Esophagus squamous epithelium (tissue), 4 donors: Measurements from ENCODE around the gene DCUN1D2.

ENCODE experiments used
- POLR2A ChIP-seq, 4 donors: fragments of 450-650 bp; IDR thresholded peaks; one replicate each; pipeline ENCODE4 v1.6.1; 2017; ENCODE audit warnings: antibody characterized with exemption in 4 of 4, mild to moderate bottlenecking in 4 of 4, moderate library complexity in 3 of 4
- TF ChIP-seq, protein P1 (sequence below), 6 experiments: fragments of 450-650 bp in 4 of 6; fragments of 200-600 bp in 2 of 6; sonication (generic) in 2 of 6; IDR thresholded peaks; one replicate each; pipeline ENCODE4 v1.5.1; 2016 to 2019; ENCODE audit warnings: antibody characterized with exemption in 6 of 6, mild to moderate bottlenecking in 4 of 6, moderate library complexity in 4 of 6

DNA sequence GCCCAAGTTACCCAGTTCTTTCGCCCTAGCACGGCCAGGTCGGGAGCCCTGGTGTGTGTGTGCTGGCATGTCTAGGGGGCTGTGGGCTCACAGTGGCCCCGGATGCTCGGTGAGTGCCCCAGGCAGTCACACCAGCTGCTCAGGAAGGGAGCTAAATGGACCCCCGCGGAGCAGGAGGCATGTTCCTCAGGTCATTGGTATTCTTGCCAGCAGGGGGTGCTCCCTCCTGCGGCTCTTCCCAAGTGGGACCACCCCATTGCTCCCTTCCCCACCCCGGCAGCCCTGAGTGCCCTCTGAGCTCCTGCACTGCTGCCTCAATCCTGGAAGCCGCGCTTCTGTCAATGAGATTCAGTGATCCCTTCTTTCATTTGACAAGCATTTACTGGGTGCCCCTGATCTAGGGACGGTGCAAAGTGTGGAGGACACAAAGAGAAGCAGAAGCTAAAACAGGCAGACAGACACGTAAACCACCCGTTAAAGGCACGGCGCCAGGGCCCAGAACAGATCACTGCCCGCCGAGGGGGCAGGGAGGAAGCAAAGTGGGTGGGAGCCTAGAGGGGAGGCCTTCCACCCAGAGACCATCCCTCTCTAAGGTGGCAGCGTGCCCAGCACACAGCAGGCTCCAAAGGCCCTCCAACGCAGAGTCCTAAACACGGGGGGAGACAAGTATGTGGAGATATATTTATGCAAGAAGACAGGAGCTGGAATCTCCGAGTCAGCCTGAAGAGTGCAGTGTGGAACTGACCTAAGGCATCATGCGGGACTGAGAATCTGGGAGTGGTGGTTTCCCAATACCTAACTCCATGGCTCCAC, 32.1 kb downstream of the DCUN1D2 start:
- TF ChIP-seq, protein P1, sequence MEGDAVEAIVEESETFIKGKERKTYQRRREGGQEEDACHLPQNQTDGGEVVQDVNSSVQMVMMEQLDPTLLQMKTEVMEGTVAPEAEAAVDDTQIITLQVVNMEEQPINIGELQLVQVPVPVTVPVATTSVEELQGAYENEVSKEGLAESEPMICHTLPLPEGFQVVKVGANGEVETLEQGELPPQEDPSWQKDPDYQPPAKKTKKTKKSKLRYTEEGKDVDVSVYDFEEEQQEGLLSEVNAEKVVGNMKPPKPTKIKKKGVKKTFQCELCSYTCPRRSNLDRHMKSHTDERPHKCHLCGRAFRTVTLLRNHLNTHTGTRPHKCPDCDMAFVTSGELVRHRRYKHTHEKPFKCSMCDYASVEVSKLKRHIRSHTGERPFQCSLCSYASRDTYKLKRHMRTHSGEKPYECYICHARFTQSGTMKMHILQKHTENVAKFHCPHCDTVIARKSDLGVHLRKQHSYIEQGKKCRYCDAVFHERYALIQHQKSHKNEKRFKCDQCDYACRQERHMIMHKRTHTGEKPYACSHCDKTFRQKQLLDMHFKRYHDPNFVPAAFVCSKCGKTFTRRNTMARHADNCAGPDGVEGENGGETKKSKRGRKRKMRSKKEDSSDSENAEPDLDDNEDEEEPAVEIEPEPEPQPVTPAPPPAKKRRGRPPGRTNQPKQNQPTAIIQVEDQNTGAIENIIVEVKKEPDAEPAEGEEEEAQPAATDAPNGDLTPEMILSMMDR (IDR thresholded peaks at IDR 0.05) = peak in 2 of 6 experiments; percentile 18 to 19
- TF ChIP-seq POLR2A (IDR thresholded peaks at IDR 0.05) = no peak
